HG03469 (cell line): ENCODE measurements around the gene OVCH1.

Experiments used
- ATAC-seq: cut with Tn5 transposase; IDR thresholded peaks from one replicate; pipeline ENCODE4 v1.9.1; 2021; ENCODE audit warnings: mild to moderate bottlenecking, moderate library complexity, moderate number of reproducible peaks; ENCODE audit not compliant: unreplicated experiment

The OVCH1 gene

DNA sequence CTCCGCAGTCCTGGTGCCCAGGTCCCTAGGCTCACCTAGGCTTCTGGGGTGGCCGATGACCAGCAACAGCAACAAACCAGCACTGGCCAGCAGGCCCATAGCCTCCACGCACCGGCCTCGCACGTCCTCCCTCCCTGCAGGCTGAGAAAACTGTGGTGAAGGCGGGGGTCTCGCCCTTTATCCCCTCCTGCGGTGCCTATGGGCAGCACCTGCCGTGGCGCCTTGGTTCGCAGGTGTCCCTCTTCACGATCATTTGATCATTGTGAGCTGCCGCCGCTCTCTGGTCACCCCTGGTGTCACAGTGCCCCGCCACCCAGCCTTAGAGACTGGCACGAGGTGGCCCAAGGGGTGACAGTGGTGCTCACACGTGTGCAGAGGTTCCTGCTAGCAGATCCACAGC is at the start of gene OVCH1:
Gene OVCH1 (minus strand): TSS at position 99 of the 400 bp plus-strand sequence. CDS start 0 bp downstream, at position 99.
- no peak for ATAC-seq

GRCh38 chr12:29547151-29547632 is 49.7 kb upstream of the OVCH1 start:
- no peak for ATAC-seq

DNA sequence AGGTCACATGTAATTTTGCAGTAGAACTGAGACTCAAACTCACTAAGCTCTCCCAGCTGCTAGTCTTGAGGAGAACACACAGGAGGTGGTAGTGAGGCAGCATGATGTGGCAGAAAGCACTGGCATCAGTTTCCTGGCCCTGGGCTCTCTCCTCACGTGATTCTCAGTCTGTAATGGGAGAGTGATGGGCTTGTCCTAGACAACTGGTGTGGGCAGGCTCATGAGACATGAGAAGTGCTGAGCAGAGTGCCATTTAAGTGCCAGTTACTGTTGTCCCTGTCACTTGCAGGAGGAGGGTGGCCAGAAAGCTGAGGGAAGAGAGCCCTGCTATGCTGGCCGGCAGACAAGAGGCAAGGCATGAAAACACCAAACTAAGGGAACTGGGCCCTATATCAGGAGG is 48.5 kb upstream of the OVCH1 start:
- no peak for ATAC-seq

DNA sequence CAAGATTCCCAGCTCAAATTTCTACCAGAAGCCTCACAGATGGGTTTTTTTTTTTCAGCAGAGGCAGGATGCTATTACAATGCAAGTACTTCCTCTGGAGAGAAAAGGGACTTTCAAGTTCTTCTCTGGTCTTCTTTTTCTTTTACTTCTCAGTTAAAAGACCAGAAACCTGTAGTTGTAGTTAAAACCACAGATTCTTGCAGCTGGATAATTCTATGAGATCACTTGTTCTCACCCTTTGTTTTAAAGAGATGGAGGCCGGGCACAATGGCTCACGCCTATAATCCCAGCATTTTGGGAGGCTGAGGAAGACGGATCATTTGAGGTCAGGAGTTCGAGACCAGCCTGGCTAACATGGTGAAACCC is 47.6 kb upstream of the OVCH1 start:
- no peak for ATAC-seq

DNA sequence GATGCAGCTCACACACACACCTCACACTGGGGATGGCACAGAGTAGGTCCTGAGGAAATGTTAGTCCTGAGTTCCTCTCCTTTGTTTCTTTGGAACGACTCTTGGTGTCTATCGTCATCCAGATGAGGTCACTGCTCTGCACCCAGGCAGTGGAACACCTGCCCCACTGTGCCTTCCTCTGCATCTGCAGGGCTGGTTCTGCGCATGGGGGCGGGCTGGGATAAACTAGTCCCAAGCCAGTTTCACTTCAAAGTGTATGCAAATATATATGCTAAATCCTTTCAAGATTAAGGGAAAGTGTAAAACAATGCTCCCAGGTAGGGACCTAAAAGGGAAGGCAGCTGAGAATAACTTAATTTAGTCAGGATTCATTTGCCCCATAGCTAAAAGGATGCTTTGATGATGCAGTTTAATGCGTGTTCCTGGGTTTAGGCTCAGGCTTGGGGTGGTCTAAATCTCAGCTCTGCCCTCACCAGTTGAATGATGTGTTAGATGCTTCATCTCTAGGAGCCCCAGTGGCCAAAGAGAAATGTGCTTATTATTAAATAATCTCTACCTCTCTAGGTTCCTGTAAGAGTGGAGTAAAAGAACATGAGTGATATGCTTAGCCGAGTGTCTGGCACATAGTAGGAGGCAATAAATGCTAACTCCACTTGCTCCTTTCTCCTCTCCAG is 47.1 kb upstream of the OVCH1 start:
- ATAC-seq, result no peak

- ATAC-seq, result no peak
These were observed 45.5 kb upstream of the OVCH1 start for GRCh38 chr12:29543036-29543435.

DNA sequence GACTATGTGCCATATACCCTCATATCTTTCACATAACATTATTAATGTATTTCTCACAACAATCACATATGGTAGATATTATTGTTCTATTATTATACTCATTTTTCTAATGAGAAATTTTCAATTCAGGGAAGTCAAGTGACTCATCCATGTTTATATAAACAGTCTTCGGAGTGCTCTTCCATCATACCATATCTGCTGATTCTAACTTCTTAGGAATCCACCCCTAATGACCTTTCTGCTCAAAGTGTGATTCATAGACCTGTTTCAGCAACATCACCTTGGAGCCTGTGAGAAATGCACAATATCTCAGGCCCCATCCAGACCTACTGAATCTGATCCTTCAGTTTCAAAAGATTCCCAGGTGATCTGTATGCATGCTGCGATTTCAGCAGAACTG is 39.8 kb upstream of the OVCH1 start:
- ATAC-seq, result no peak

GRCh38 chr12:29534935-29535334 is 37.4 kb upstream of the OVCH1 start:
- no peak for ATAC-seq

GRCh38 chr12:29533815-29534489 is 36.5 kb upstream of the OVCH1 start:
- ATAC-seq, result no peak

DNA sequence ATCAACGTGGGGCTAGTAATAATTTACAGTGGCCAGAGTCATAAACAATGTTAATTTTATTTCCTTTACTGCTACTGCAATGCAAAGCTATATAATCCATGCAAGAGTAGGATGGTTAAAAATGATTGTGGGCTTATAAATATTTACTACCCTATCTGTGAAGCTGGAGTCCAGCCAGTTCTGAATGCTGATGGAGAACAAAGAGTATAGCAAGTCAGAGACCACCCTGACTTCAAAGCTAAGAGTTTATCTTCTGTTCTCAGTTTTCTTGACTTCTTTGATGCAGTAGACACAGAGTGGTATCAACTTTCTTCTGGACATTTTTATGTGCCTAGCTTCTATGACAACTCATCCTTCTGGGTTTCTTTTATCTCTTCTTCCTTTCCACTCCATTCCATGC is 34.0 kb upstream of the OVCH1 start:
- ATAC-seq, result no peak

GRCh38 chr12:29530436-29530835 is 33.0 kb upstream of the OVCH1 start:
- no peak for ATAC-seq

- no peak for ATAC-seq
These were observed 30.7 kb upstream of the OVCH1 start for GRCh38 chr12:29528161-29528560.

GRCh38 chr12:29521951-29522350 is 24.5 kb upstream of the OVCH1 start:
- ATAC-seq, result no peak

- no peak for ATAC-seq
These were observed 22.2 kb upstream of the OVCH1 start for GRCh38 chr12:29519585-29520182.

GRCh38 chr12:29518407-29518806 is 20.9 kb upstream of the OVCH1 start:
- ATAC-seq, result no peak

GRCh38 chr12:29517264-29517663 is 19.8 kb upstream of the OVCH1 start:
- ATAC-seq, result no peak

DNA sequence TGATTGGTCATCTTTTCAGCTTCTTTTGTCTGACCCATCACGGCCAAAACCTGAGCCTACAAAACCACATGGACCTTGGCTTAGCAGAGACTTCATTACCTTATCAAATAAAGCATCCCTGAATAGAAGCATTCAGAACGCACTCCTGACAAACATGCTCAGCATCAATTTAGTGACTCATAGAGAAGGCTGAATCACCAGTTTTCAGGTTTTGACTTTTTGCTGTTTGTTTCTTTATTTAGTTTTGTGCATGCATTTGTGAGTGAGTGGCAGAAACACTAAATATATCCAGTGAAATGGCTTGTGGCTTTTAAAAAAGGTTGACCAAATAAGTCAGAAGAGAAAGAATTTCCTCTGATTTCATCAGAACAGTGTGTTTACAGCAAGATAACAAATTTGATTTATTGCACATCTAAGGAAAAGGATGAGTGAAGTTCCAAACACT is 19.0 kb upstream of the OVCH1 start:
- no peak for ATAC-seq

GRCh38 chr12:29510591-29511185 is 13.2 kb upstream of the OVCH1 start:
- ATAC-seq, result no peak

GRCh38 chr12:29509503-29509902 is 12.0 kb upstream of the OVCH1 start:
- ATAC-seq, result no peak

GRCh38 chr12:29508949-29509348 is 11.5 kb upstream of the OVCH1 start:
- no peak for ATAC-seq

DNA sequence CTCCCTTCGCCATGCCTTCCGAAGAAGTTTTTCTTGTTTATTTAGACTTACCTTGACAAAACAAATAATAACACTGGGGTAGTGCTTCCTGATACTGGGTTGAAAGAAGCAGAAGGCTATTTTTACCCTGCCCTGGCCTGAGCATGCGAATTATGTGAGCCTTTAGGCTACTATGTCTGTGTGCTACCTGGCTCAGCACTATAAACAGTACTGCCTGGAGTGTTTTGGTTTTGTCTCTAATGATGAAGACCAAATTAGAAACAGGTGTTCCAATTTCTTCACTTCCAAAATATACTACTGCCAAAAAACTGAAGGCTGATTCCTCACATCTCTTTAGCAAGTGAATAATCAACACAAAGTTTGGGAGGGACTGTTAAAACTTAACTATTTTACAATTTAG is 7.6 kb upstream of the OVCH1 start:
- ATAC-seq, result no peak

DNA sequence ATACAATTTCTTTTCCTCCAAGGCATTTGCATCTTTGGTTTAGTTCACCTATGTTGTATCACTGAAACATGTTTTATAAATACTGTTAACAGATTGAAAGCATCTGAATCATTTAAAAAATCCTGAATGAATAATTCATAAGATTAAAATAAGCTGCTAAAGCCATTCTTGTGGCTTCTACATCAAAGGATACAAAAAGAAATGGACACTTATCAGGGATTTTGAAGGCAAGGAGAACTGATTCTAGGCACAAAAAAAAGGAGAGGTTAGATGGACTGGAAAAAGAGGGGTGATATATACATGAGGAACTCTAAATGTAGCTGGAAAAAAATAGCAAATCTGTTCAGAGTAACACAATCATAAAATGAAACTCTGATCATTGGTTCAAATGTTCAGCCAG is 5.8 kb upstream of the OVCH1 start:
- no peak for ATAC-seq
